Measurements from ENCODE around the gene FAM53B.

Gene FAM53B

GRCh38 chr10:124763267-124763666, 19.1 kb upstream of the FAM53B start:
- TF ChIP-seq CTCF (IDR thresholded peaks at IDR 0.05; ENCODE audit: unreplicated experiment in 3 of 3) = no peak
- Mint-ChIP-seq H3K36me3 (ENCODE audit: low read depth) (peaks cover 41% of the 10 kb centered on the region), H3K4me3 (no peak overlapping the region), H3K27me3 (ENCODE audit: low read depth) (no peaks in the 10 kb centered on the region), H3K9me3 (no peaks in the 10 kb centered on the region), H3K4me1 (no peaks in the 10 kb centered on the region), H3K27ac (no peak overlapping the region)

GRCh38 chr10:124762281-124762680, 18.1 kb upstream of the FAM53B start:
- H3K36me3 Mint-ChIP-seq (ENCODE audit: low read depth) = peaks cover 37% of the 10 kb centered on the region
- peaks cover under 1% of the 10 kb centered on the region for H3K4me1 Mint-ChIP-seq
- no peaks in the 10 kb centered on the region for H3K27me3 Mint-ChIP-seq (ENCODE audit: low read depth)
- H3K4me3 Mint-ChIP-seq = no peak overlapping the region
- H3K9me3 Mint-ChIP-seq = no peaks in the 10 kb centered on the region
- TF ChIP-seq CTCF (IDR thresholded peaks at IDR 0.05; ENCODE audit: unreplicated experiment in 3 of 3) = no peak
- no peak overlapping the region for H3K27ac Mint-ChIP-seq

GRCh38 chr10:124756156-124756903, 12.2 kb upstream of the FAM53B start:
- Mint-ChIP-seq H3K4me3 (no peak overlapping the region), H3K36me3 (ENCODE audit: low read depth) (peaks cover 41% of the 10 kb centered on the region)

GRCh38 chr10:124755581-124755980, 11.4 kb upstream of the FAM53B start:
- Mint-ChIP-seq H3K36me3 (ENCODE audit: low read depth) (peaks cover 38% of the 10 kb centered on the region), H3K9me3 (no peaks in the 10 kb centered on the region), H3K4me3 (no peak overlapping the region), H3K4me1 (peaks cover 6% of the 10 kb centered on the region), H3K27ac (no peak overlapping the region), H3K27me3 (ENCODE audit: low read depth) (no peaks in the 10 kb centered on the region)
- no peak for TF ChIP-seq CTCF (IDR thresholded peaks at IDR 0.05; ENCODE audit: unreplicated experiment in 3 of 3)

More at GRCh38 chr10:124756156-124756903, 12.2 kb upstream of the FAM53B start:
- TF ChIP-seq CTCF (IDR thresholded peaks at IDR 0.05; ENCODE audit: unreplicated experiment in 3 of 3) = no peak
- no peaks in the 10 kb centered on the region for H3K27me3 Mint-ChIP-seq (ENCODE audit: low read depth)
- no peaks in the 10 kb centered on the region for H3K9me3 Mint-ChIP-seq
- H3K27ac Mint-ChIP-seq = peak overlapping the region in 1 of 3 experiments; percentile 7
- peaks cover 6% of the 10 kb centered on the region for H3K4me1 Mint-ChIP-seq

GRCh38 chr10:124754227-124754626, 10.0 kb upstream of the FAM53B start:
- no peaks in the 10 kb centered on the region for H3K27me3 Mint-ChIP-seq (ENCODE audit: low read depth)
- no peaks in the 10 kb centered on the region for H3K9me3 Mint-ChIP-seq
- TF ChIP-seq CTCF (IDR thresholded peaks at IDR 0.05; ENCODE audit: unreplicated experiment in 3 of 3) = no peak
- H3K36me3 Mint-ChIP-seq (ENCODE audit: low read depth) = peaks cover 29% of the 10 kb centered on the region
- H3K4me3 Mint-ChIP-seq = no peak overlapping the region
- peaks cover 6% of the 10 kb centered on the region for H3K4me1 Mint-ChIP-seq
- H3K27ac Mint-ChIP-seq = no peak overlapping the region
